Osteocyte (in vitro differentiated cells): ENCODE measurements around the gene CASP8. TPM values are rescaled to one million over a fixed set of nuclear protein-coding genes. Genes with fewer than 3 reads are reported as not detected.

ENCODE experiments used
- DNase-seq: peaks from one replicate; pipeline ENCODE4 v3.0.0; 2021; ENCODE audit warnings: mixed read lengths; ENCODE audit not compliant: unreplicated experiment; ENCODE audit errors: extremely low spot score
- H3K27ac Mint-ChIP-seq: one replicate; pipeline ENCODE4 v1.8.0; 2021; ENCODE audit warnings: mild to moderate bottlenecking, mixed read lengths; ENCODE audit not compliant: unreplicated experiment
- H3K27me3 Mint-ChIP-seq: one replicate; pipeline ENCODE4 v1.8.0; 2021; ENCODE audit warnings: mixed read lengths; ENCODE audit not compliant: unreplicated experiment
- H3K36me3 Mint-ChIP-seq: one replicate; pipeline ENCODE4 v1.8.0; 2021; ENCODE audit warnings: mixed read lengths; ENCODE audit not compliant: unreplicated experiment
- H3K4me1 Mint-ChIP-seq: one replicate; pipeline ENCODE4 v1.8.0; 2021; ENCODE audit warnings: mixed read lengths; ENCODE audit not compliant: unreplicated experiment
- H3K4me3 Mint-ChIP-seq: one replicate; pipeline ENCODE4 v1.8.0; 2021; ENCODE audit warnings: mild to moderate bottlenecking, moderate library complexity, mixed read lengths; ENCODE audit not compliant: unreplicated experiment
- H3K9me3 Mint-ChIP-seq: one replicate; pipeline ENCODE4 v1.8.0; 2021; ENCODE audit warnings: mixed read lengths; ENCODE audit not compliant: unreplicated experiment
- CTCF ChIP-seq: fragments of 200-600 bp; sonication (generic); IDR thresholded peaks from 2 replicates; pipeline ENCODE4 v1.5.0; 2021; ENCODE audit warnings: antibody characterized with exemption, mild to moderate bottlenecking, moderate library complexity
- total RNA-seq: library from RNA; stranded (reverse); gene quantifications from 2 replicates; pipeline ENCODE4 v1.2.1, GENCODE V29; 2021

Gene CASP8
- total RNA-seq, 1 donor from 2014 or later, result 11.4 TPM

GRCh38 chr2:201307876-201308275, 47.5 kb downstream of the CASP8 start:
- H3K9me3 Mint-ChIP-seq, result peaks cover 16% of the 10 kb centered on the region
- no peak for DNase-seq
- no peaks in the 10 kb centered on the region for H3K27me3 Mint-ChIP-seq
- H3K4me3 Mint-ChIP-seq, result no peak overlapping the region
- no peak overlapping the region for H3K27ac Mint-ChIP-seq
- H3K36me3 Mint-ChIP-seq, result peaks cover 5% of the 10 kb centered on the region
- H3K4me1 Mint-ChIP-seq, result no peaks in the 10 kb centered on the region
- TF ChIP-seq CTCF, result no peak

GRCh38 chr2:201308914-201309313, 48.6 kb downstream of the CASP8 start:
- peaks cover 7% of the 10 kb centered on the region for H3K36me3 Mint-ChIP-seq
- TF ChIP-seq CTCF, result no peak
- H3K9me3 Mint-ChIP-seq, result peaks cover 16% of the 10 kb centered on the region
- no peak for DNase-seq
- no peaks in the 10 kb centered on the region for H3K4me1 Mint-ChIP-seq
- H3K4me3 Mint-ChIP-seq, result no peak overlapping the region
- no peak overlapping the region for H3K27ac Mint-ChIP-seq
- H3K27me3 Mint-ChIP-seq, result no peaks in the 10 kb centered on the region

DNA sequence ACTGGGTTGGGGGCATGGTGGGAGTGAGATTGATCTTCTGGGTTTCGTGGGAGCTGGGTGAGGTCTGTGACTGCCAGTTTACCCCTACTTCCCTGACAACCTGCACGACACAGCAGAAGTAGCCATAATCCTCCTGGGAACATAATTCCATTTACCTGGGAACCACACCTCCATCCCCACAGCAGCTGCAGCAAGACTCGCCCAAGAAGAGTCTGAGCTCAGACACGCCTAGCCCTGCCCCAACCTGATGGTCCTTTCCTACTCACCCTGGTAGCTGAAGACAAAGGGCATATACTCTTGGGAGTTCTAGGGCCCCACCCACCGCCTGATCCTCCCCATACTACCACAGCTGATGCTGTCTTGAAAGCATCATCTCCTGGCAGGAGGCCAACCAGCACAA, 53.0 kb downstream of the CASP8 start:
- peaks cover 35% of the 10 kb centered on the region for H3K9me3 Mint-ChIP-seq
- no peaks in the 10 kb centered on the region for H3K4me1 Mint-ChIP-seq
- no peak overlapping the region for H3K27ac Mint-ChIP-seq
- peaks cover 5% of the 10 kb centered on the region for H3K36me3 Mint-ChIP-seq
- no peak overlapping the region for H3K4me3 Mint-ChIP-seq
- no peaks in the 10 kb centered on the region for H3K27me3 Mint-ChIP-seq
- no peak for TF ChIP-seq CTCF
- no peak for DNase-seq

DNA sequence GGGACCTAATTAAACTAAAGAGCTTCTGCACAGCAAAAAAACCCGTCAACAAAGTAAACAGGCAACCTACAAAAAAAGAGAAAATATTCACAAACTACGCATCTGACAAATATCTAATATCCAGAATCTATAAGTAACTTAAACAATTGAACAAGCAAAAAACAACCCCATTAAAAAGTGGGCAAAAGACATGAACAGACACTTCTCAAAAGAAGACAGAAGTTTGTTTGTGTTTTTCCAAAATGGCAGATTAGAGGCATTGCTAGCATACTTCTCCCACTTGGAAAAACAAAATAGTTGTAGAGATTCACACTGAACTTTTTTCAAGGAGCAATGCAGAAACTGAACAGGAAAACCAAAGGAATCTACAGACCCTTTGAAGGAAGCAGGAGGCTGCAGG, 59.2 kb downstream of the CASP8 start:
- TF ChIP-seq CTCF, result no peak
- no peaks in the 10 kb centered on the region for H3K4me1 Mint-ChIP-seq

DNA sequence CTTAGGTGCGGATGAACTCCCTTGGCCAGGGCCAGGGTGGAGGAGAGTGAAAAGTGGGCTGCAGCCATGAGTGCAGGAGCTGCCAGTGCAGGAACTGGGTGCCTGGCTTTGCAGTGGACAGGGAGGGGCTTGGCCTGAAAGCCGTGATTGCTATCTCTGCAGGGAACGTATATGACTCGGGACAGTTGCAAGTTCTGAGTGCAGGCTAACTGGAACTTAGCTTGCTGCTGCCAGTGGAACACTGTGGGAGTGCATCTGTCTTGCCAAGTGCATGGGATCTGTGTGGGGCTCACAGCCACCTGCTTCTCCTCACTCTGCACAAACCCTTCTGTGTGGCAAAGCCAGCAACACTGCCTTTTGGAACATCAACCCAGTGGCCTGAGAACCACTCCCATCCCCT, 59.9 kb downstream of the CASP8 start:
- DNase-seq, result no peak
- Mint-ChIP-seq H3K4me3 (no peak overlapping the region), H3K4me1 (no peaks in the 10 kb centered on the region), H3K27ac (no peak overlapping the region), H3K27me3 (no peaks in the 10 kb centered on the region), H3K36me3 (peaks cover 18% of the 10 kb centered on the region), H3K9me3 (peaks cover 42% of the 10 kb centered on the region)
- no peak for TF ChIP-seq CTCF

More for the DNA sequence above, 59.2 kb downstream of the CASP8 start:
- Mint-ChIP-seq H3K27me3 (no peaks in the 10 kb centered on the region), H3K9me3 (peaks cover 48% of the 10 kb centered on the region), H3K4me3 (no peak overlapping the region), H3K27ac (no peak overlapping the region), H3K36me3 (peaks cover 18% of the 10 kb centered on the region)
- DNase-seq, result no peak
